Measurements from ENCODE around the gene AGBL1. TPM values are rescaled to one million over a fixed set of nuclear protein-coding genes. Genes with fewer than 3 reads are reported as not detected.

AGBL1 gene
- polyA plus RNA-seq, 2 of the 4 experiments (the other 2 are of a cell fraction) = not detected

GRCh38 chr15:86741917-86742316 is 662.2 kb downstream of the AGBL1 start:
- no peak overlapping the region for H3K27ac ChIP-seq
- TF ChIP-seq HDAC2 (IDR thresholded peaks at IDR 0.05) (no peak), BHLHE40 (IDR thresholded peaks at IDR 0.05; ENCODE audit: low read depth, low read length) (no peak), FOSB (CRISPR knock-in tag; IDR thresholded peaks at IDR 0.05) (no peak), HES2 (IDR thresholded peaks at IDR 0.05) (no peak), ZC3H11A (IDR thresholded peaks at IDR 0.05) (no peak), GATA3 (IDR thresholded peaks at IDR 0.05; ENCODE audit: borderline replicate concordance) (no peak), TP53 (CRISPR knock-in tag; IDR thresholded peaks at IDR 0.05) (no peak), RFX5 (IDR thresholded peaks at IDR 0.05) (no peak), EP300 (IDR thresholded peaks at IDR 0.05) (no peak), NR3C1 (IDR thresholded peaks at IDR 0.05) (no peak), CEBPB (IDR thresholded peaks at IDR 0.05) (no peak), RAD21 (conservative IDR thresholded peaks at IDR 0.05 in 1 of 2, IDR thresholded peaks at IDR 0.05 in 1 of 2) (no peak), POLR2AphosphoS2 (conservative IDR thresholded peaks at IDR 0.05; ENCODE audit: low read length) (no peak), CBX2 (IDR thresholded peaks at IDR 0.05; ENCODE audit: borderline replicate concordance, low read depth) (no peak), MAX (IDR thresholded peaks at IDR 0.05) (no peak), NFE2L2 (conservative IDR thresholded peaks at IDR 0.05; ENCODE audit: low read length) (no peak), HOXA7 (CRISPR knock-in tag; IDR thresholded peaks at IDR 0.05) (no peak), CHD2 (IDR thresholded peaks at IDR 0.05; ENCODE audit: low read length, partially characterized antibody) (no peak), SREBF2 (IDR thresholded peaks at IDR 0.05) (no peak), POLR2A (IDR thresholded peaks at IDR 0.05; ENCODE audit: low read length) (no peak)
- no peaks in the 10 kb centered on the region for H3K9me3 ChIP-seq
- DNase-seq (ENCODE audit: low read depth in 1 of 2, low spot score in 1 of 2) = no peak
- H3K4me3 ChIP-seq = no peak overlapping the region
- no peak for FAIRE-seq
- H3K4me1 ChIP-seq = no peaks in the 10 kb centered on the region
- CTCF ChIA-PET = interaction anchor here (1.0 to 2.9 kb wide), 3 partner anchors 10 to 118 kb away, joined by 3 to 25 read pairs (median 3); no protein-coding TSS in a partner anchor
- no peak for ATAC-seq
- POLR2A ChIA-PET = no interaction called here
- H3K4me2 ChIP-seq = no peak overlapping the region
- 22% methylated on average over 4 of the region's 4 CpGs for WGBS (ENCODE audit: missing lambda C conversion rate)

GRCh38 chr15:86743283-86743903 is 663.7 kb downstream of the AGBL1 start:
- peak; percentile 10 to 68 for DNase-seq (ENCODE audit: low read depth in 1 of 2, low spot score in 1 of 2)
- FAIRE-seq = peak; percentile 89
- TF ChIP-seq, protein P1, sequence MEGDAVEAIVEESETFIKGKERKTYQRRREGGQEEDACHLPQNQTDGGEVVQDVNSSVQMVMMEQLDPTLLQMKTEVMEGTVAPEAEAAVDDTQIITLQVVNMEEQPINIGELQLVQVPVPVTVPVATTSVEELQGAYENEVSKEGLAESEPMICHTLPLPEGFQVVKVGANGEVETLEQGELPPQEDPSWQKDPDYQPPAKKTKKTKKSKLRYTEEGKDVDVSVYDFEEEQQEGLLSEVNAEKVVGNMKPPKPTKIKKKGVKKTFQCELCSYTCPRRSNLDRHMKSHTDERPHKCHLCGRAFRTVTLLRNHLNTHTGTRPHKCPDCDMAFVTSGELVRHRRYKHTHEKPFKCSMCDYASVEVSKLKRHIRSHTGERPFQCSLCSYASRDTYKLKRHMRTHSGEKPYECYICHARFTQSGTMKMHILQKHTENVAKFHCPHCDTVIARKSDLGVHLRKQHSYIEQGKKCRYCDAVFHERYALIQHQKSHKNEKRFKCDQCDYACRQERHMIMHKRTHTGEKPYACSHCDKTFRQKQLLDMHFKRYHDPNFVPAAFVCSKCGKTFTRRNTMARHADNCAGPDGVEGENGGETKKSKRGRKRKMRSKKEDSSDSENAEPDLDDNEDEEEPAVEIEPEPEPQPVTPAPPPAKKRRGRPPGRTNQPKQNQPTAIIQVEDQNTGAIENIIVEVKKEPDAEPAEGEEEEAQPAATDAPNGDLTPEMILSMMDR (IDR thresholded peaks at IDR 0.05) = peak; percentile 41
- TF ChIP-seq HOXB5 (CRISPR knock-in tag; IDR thresholded peaks at IDR 0.05) (no peak), SMC3 (IDR thresholded peaks at IDR 0.05) (peak; percentile 54), RAD21 (conservative IDR thresholded peaks at IDR 0.05 in 1 of 2, IDR thresholded peaks at IDR 0.05 in 1 of 2) (peak; percentile 41 to 79; a peak in 3 of 5 replicates), EHMT2 (IDR thresholded peaks at IDR 0.05; ENCODE audit: low read depth) (no peak)
- ChIA-PET POLR2A (no interaction called here), CTCF (interaction anchor here (0.5 to 2.9 kb wide), 7 partner anchors 11 to 119 kb away, joined by 3 to 25 read pairs (median 4); no protein-coding TSS in a partner anchor)
- no peak overlapping the region for H3K27ac ChIP-seq
- no peaks in the 10 kb centered on the region for H3K9me3 ChIP-seq
- peak; percentile 43 to 89; a peak in 4 of 6 replicates for ATAC-seq
- no peak overlapping the region for H3K4me3 ChIP-seq
- no peak overlapping the region for H3K4me2 ChIP-seq
- 22% methylated on average over 6 of the region's 6 CpGs for WGBS (ENCODE audit: missing lambda C conversion rate)
- no peaks in the 10 kb centered on the region for H3K4me1 ChIP-seq

Measured in A549 (cell line).